Stimulated activated naive B cell treated with anti-CD40 and anti-IgM and Interleukin-4, amounts not matched to agents 10 μg/mL and 1 μg/mL and 100 μg/mL, for 72 hours (primary cell): ENCODE data around the gene RTN4RL2.

Source experiments
- ATAC-seq, 2 donors: fragments of 150-1000 bp; cut with Tn5 transposase; replicated peaks; 2 replicates each; pipeline ENCODE4 v1.10.0; 2021; ENCODE audit warnings: moderate library complexity in 1 of 2
- DNase-seq: peaks from one replicate; pipeline ENCODE4 v3.0.0; 2021
- H3K27ac Mint-ChIP-seq: one replicate; pipeline ENCODE4 v1.8.0; 2022; ENCODE audit warnings: mild to moderate bottlenecking, mixed read lengths
- H3K27me3 Mint-ChIP-seq, 2 donors: one replicate each; pipeline ENCODE4 v1.8.0; 2022; ENCODE audit warnings: mixed read lengths in 2 of 2
- H3K36me3 Mint-ChIP-seq, 2 donors: one replicate each; pipeline ENCODE4 v1.8.0; 2022; ENCODE audit warnings: mixed read lengths in 2 of 2, mild to moderate bottlenecking in 1 of 2
- H3K4me1 Mint-ChIP-seq, 2 donors: one replicate each; pipeline ENCODE4 v1.8.0; 2022; ENCODE audit warnings: mixed read lengths in 2 of 2, mild to moderate bottlenecking in 1 of 2
- H3K4me3 Mint-ChIP-seq, 2 donors: one replicate each; pipeline ENCODE4 v1.8.0; 2022; ENCODE audit warnings: mild to moderate bottlenecking in 2 of 2, mixed read lengths in 2 of 2, moderate library complexity in 1 of 2
- H3K9me3 Mint-ChIP-seq, 2 donors: one replicate each; pipeline ENCODE4 v1.8.0; 2022; ENCODE audit warnings: mixed read lengths in 2 of 2, mild to moderate bottlenecking in 1 of 2

The RTN4RL2 gene

DNA sequence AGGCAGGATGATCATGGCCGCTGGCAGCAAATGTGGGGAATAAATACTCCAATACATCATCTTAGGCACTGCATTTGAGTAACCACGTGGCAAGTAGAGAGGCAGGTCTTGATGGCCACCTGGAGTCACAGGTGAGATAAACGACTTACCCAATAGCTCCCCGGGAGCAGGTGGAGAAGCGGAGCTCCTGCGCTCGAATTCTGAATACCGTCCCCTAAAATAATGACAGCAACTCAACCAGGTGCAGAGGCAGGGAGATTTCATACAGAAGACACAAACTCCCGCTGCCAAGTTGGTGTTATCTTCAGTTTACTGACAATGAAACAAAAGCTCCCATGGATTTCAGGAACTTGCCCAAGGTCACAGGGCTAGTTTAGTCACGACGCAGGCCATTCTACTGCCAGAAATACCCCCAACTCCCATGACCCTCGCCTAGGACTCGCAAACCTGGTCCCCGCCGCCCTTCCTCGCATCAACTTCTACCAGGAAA is 33.8 kb upstream of the RTN4RL2 start:
- Mint-ChIP-seq H3K27ac (peak overlapping the region; percentile 97), H3K9me3 (no peaks in the 10 kb centered on the region), H3K36me3 (peaks cover 27 to 49% of the 10 kb centered on the region in 2 donors), H3K4me1 (peaks cover 35 to 56% of the 10 kb centered on the region in 2 donors), H3K4me3 (peak overlapping the region; percentile 87 to 92), H3K27me3 (no peaks in the 10 kb centered on the region)
- no peak for DNase-seq
- peak in 1 of 2 donors; percentile 0 for ATAC-seq

DNA sequence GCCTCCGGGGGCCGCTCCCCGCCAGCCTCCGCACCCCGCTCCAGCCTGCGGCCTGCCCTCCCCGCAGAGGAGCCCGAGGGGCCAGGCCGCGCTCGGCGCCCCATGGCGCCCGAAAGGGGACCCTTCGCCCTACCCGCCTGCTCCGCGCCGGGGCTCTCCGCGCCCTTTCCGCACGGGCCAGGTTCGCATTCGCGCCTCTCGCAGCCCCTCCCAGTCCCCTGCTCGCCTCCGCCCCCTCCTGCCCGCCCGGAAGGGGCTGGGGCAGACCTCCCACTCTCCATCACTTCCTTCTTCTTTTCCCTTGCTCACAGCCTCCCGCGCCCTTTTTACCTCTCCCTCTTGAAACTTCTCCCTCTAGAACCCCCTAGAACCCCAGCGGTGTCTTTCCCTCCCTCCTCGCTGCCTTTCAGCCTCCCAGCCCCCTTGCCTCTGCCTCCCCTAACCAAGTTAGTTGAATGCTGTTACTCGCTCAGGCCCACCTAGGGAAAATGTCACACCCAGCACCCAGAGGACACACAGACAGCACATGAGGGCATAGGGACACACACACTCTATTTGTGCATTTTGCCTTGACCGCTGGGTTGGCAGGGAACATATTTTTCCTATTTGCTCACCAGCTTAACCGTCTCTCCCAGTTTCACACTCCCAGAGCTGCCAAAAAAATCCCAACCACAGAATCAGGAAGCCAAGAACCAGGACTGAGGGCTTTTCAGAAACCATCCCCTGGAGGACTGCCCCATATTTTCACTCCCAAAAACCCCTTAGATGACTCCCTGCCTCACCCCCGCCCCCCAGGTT is 33.2 kb upstream of the RTN4RL2 start, which contains the start of gene SLC43A3:
Gene SLC43A3, minus strand, starts transcription at position 193 of the 798 bp plus-strand sequence. CDS start 949 bp downstream, outside the sequence.
- peaks cover 40 to 61% of the 10 kb centered on the region in 2 donors for H3K4me1 Mint-ChIP-seq

DNA sequence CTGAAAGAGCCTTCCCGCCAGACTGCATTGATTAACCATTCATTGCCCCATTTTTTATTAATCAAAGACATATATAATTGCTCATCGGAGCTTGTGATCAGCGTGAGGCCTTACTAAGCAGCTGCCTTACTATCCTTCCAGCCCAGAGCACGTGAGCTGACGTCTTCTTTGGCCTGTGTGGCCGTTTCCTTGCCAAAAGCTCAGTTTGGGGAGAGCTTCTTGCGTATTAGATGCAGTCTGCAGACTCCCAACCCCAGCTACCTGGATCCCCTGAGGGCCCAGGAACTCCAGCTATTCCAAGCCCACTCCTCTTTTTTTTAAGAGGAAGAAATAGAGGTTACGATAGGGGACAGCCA is 32.6 kb upstream of the RTN4RL2 start:
- Mint-ChIP-seq H3K4me1 (peaks cover 44 to 62% of the 10 kb centered on the region in 2 donors), H3K4me3 (peak overlapping the region; percentile 87 to 92), H3K27ac (peak overlapping the region; percentile 97), H3K9me3 (no peaks in the 10 kb centered on the region), H3K27me3 (no peaks in the 10 kb centered on the region), H3K36me3 (peaks cover 22 to 37% of the 10 kb centered on the region in 2 donors)
- DNase-seq = no peak
- ATAC-seq = no peak

More for the DNA sequence above, 33.2 kb upstream of the RTN4RL2 start, which contains the start of gene SLC43A3:
- Mint-ChIP-seq H3K4me3 (peak within 1 kb of the TSS; percentile 87 to 92), H3K27me3 (no peaks in the 10 kb centered on the region), H3K9me3 (no peaks in the 10 kb centered on the region), H3K27ac (peak within 1 kb of the TSS; percentile 97), H3K36me3 (peaks cover 24 to 43% of the 10 kb centered on the region in 2 donors)
- DNase-seq (peak; percentile 76), ATAC-seq (peak; percentile 60 to 68)

DNA sequence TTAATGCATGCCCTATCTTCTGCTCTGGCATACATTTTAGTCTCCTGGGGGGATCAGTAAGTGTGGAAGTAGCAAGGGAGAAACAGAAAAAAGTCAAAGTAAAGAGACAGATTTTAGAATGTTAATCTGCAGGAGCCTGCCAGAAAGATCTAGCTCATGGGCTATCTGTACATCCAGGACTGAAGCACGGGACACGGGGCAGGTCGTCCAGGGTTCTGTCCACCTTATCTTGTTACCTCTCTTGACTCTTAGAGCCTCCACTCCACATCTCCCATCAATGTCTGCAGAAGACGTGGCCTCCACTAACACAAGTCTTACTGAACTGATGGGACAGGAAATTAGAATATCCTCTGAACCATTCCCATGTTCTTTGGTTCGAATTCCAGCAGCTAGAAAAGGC is 31.7 kb upstream of the RTN4RL2 start:
- Mint-ChIP-seq H3K9me3 (no peaks in the 10 kb centered on the region), H3K36me3 (peaks cover 15 to 28% of the 10 kb centered on the region in 2 donors), H3K27ac (no peak overlapping the region), H3K4me1 (peaks cover 38 to 55% of the 10 kb centered on the region in 2 donors), H3K27me3 (no peaks in the 10 kb centered on the region), H3K4me3 (no peak overlapping the region)
- ATAC-seq (no peak), DNase-seq (no peak)

DNA sequence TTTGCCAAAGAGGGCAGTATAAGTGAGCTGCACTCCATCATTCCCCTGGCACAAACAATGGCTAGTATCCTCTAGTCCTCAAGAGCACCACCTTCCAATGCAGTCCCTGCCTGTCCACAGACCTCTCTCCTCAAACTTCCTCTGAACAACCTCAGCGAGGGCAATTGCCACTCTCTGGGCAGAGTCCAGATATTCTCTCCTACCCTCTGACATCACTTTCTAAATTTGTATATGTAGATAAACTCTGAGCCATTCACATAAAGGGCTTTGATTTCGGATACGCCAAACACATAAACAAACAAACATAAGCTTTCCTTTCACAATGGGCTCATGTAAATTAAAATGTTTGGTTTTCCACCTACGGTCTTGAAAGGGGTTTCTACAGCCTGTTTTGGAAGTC is 30.4 kb upstream of the RTN4RL2 start:
- no peak overlapping the region for H3K4me3 Mint-ChIP-seq
- peaks cover 0 to under 1% of the 10 kb centered on the region in 2 donors for H3K27me3 Mint-ChIP-seq
- DNase-seq = no peak
- peaks cover 8 to 15% of the 10 kb centered on the region in 2 donors for H3K36me3 Mint-ChIP-seq
- no peaks in the 10 kb centered on the region for H3K9me3 Mint-ChIP-seq
- peaks cover 29 to 42% of the 10 kb centered on the region in 2 donors for H3K4me1 Mint-ChIP-seq
- ATAC-seq = no peak
- no peak overlapping the region for H3K27ac Mint-ChIP-seq

DNA sequence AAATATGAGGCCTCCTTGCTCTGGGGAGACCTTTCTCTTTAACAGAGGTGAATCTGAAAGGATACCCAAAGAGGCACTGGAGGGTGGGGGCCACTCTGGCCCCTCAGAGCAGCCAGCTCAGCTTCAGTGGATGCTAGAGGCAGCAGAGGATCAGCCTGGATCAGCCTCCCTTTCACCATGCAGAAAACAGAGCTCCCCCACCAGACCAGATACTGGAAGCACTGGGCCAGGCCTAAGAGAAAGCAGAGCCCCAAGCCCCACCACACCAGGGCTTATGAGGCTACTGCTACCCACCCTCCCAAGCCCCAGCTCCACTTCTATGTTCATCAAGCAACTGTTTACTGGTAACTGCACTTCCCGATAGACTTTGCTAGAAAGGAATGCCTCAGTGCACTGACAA is 29.4 kb upstream of the RTN4RL2 start:
- no peak for ATAC-seq
- Mint-ChIP-seq H3K4me1 (peaks cover 22 to 32% of the 10 kb centered on the region in 2 donors), H3K36me3 (peaks cover 3 to 6% of the 10 kb centered on the region in 2 donors), H3K4me3 (no peak overlapping the region), H3K27ac (no peak overlapping the region), H3K27me3 (peaks cover 0 to 4% of the 10 kb centered on the region in 2 donors), H3K9me3 (no peaks in the 10 kb centered on the region)
- DNase-seq = no peak

DNA sequence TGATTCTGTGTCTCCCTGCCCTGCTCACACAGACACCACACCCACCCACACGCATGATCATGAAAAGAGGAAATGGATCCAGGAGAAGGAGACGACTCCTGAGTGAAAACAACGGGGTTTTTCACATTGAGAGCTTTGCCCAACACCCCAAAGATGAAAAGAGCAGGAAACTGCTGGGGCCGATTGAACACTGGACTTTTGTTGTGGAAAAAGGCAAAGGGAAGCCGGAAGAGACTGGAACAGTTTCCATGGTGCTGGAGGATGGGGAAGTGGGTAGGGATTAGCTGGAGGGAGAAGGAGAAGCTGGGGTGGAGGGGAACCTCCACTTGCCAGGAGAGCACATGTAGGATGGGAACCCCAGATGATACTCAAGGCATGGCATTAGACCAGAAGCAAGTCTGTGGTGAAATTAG is 28.2 kb upstream of the RTN4RL2 start:
- H3K4me1 Mint-ChIP-seq = peaks cover 16 to 22% of the 10 kb centered on the region in 2 donors
- peak overlapping the region; percentile 2 for H3K27ac Mint-ChIP-seq
- no peaks in the 10 kb centered on the region for H3K9me3 Mint-ChIP-seq
- H3K27me3 Mint-ChIP-seq = peaks cover 4% of the 10 kb centered on the region in 2 donors
- H3K4me3 Mint-ChIP-seq = peak overlapping the region in 1 of 2 donors; percentile 2
- ATAC-seq (peak; percentile 39 to 50), DNase-seq (no peak)
- no peaks in the 10 kb centered on the region for H3K36me3 Mint-ChIP-seq

DNA sequence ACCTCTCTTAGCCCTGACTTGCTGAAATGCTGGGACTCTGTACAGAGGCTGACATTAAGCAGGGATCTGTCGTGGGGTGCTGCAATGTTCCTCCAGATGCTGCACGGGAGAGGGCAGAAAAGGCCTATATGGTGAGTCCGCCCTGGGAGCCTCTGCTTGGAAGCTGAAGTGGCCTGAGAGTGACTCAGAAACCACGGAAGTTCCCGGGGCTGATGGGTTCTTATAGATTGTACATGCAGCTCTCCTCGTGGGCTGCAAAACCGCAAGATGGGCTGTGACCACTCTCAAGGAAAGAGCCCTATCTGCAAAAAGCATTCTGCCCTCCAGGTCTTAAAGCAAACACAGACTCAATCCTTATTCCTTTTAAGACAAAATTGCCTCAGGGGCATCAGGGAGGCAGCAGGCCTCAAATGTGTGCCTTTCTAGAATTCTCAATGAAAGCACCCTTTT is 27.6 kb upstream of the RTN4RL2 start:
- Mint-ChIP-seq H3K4me3 (no peak overlapping the region), H3K9me3 (no peaks in the 10 kb centered on the region), H3K27ac (no peak overlapping the region), H3K4me1 (peaks cover 10 to 16% of the 10 kb centered on the region in 2 donors), H3K27me3 (peaks cover 4 to 7% of the 10 kb centered on the region in 2 donors), H3K36me3 (no peaks in the 10 kb centered on the region)
- no peak for DNase-seq
- ATAC-seq = peak; percentile 50 to 68

DNA sequence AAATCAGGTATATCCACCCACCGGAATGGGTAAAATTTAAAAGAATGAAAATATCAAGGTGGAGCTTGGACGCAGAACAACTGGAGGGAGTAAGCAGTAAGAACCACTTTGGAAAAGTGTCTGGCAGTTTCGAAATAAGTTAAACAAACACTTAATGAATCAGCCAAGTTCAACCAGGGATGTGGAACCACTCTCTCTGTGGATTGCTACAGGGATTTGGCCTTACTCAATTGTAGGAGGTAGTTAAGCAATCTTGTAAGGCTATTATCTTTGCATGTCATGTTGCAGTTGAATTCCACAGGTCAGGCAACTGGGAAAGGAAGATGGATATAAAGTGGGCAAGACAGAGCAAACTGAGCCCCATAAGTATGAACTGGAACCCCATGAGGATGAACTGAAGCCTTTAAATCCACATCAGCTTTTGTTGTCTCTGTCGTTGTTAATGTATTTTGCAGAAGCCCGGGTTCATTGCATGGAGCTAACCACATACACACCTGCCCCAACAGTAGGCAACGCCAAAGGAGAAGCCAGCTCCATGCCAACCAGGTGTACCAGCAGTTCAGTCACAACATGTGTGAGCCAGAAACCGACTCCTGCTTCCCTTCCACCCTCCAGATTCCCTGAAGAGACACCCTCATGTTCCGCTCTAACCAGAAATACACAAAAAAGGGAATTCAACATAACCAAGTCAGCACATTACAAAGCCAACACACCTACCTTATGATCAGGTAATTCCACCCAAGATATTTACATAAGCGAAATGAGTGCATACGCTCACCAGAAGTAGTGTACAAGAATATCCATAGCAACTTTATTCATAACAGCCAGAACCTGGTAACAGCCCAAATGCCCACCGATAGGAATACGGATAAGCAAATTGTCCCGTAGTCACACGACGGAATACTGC is 25.4 kb upstream of the RTN4RL2 start:
- Mint-ChIP-seq H3K9me3 (no peaks in the 10 kb centered on the region), H3K27ac (no peak overlapping the region), H3K27me3 (peaks cover 4 to 7% of the 10 kb centered on the region in 2 donors), H3K4me1 (peaks cover 10 to 14% of the 10 kb centered on the region in 2 donors), H3K36me3 (no peaks in the 10 kb centered on the region), H3K4me3 (no peak overlapping the region)
- no peak for DNase-seq
- no peak for ATAC-seq

DNA sequence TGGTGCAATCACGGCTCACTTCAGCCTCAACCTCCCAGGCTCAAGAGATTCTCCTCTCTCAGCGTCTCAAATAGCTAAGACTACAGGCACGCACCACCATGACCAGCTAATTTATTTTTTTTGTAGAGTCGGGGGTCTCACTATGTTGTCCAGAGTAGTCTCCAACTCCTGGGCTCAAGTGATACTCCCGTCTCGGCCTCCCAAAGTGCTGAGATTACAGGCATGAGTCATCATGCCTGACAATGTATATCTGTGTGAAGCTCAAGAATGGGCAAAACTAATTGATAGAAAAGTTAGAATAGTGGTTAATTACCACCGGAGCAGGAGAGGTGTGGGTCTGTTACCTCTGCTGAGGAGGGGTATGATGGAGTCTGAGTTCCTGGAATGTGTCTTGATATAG is 24.3 kb upstream of the RTN4RL2 start:
- no peaks in the 10 kb centered on the region for H3K9me3 Mint-ChIP-seq
- no peaks in the 10 kb centered on the region for H3K36me3 Mint-ChIP-seq
- no peak for DNase-seq
- ATAC-seq = no peak
- no peak overlapping the region for H3K4me3 Mint-ChIP-seq
- H3K27me3 Mint-ChIP-seq = peaks cover 7 to 8% of the 10 kb centered on the region in 2 donors
- no peak overlapping the region for H3K27ac Mint-ChIP-seq
- peaks cover 10 to 14% of the 10 kb centered on the region in 2 donors for H3K4me1 Mint-ChIP-seq

DNA sequence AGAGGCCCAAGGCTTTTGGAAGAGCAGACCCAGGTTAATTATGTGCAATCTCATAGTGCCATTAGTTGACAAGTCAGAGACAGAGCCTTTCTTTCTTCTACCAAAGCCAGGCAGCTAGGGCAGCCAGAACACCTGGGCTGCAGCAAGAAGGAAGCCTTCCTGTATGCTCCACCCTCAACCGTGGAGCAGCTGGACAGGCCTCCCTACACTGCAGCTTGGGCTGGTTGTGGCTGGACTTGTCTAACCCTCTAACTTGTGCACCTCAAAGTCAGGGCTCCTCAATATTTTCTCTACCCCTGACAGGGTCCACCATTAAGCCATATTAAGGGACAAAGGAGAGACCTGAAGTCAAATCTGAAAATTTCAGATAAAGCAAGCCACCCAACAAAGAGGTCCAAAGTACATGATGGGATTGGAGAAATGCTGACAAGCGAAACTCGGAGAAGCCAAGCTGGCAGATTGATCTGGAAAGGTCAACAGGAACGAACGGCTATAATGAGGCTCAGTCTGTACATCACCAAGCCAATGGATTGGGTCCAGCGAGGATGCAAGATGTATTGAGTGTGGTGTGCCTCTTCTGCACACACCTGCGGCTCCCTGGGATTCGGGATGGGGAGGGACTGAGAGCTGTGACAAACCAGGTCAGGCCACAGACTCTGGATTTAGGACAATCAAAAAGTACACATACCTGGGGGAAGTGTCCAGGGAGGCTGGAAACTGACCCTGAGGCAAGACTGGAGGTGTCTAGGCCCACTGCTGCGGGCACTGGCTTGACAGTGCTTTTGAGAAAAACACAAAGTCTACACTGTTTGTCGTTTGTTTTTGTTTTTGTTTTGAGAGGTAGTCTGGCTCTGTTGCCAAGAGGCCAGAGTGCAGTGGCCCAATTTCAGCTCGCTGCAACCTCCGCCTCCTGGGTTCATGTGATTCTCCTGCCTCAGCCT is 21.7 kb upstream of the RTN4RL2 start:
- no peak overlapping the region for H3K4me3 Mint-ChIP-seq

DNA sequence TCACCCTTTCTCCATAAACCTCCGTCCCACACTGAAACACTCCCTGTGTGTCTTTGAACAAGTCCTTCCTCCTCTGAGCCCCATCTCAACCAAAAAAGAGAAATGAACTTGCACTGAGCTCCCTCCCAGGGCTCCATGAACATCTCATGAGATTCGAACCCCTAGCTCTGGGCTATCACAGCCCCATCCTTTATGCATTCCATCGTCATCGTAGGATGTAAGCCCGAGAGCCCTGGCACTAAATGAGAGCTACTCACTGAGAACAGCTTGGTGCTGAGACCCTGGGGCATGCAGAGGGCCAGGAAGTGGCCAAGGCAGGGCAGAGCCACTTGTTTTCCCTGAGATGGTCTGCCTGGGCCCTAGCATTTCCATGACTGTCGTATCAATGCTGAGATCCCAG is 20.5 kb upstream of the RTN4RL2 start:
- H3K9me3 Mint-ChIP-seq = no peaks in the 10 kb centered on the region
- H3K27me3 Mint-ChIP-seq = peaks cover 11 to 13% of the 10 kb centered on the region in 2 donors
- ATAC-seq = no peak
- H3K4me3 Mint-ChIP-seq = no peak overlapping the region
- no peaks in the 10 kb centered on the region for H3K4me1 Mint-ChIP-seq
- H3K36me3 Mint-ChIP-seq = no peaks in the 10 kb centered on the region
- DNase-seq = no peak
- no peak overlapping the region for H3K27ac Mint-ChIP-seq

More for the DNA sequence above, 21.7 kb upstream of the RTN4RL2 start:
- H3K36me3 Mint-ChIP-seq = no peaks in the 10 kb centered on the region
- ATAC-seq (no peak), DNase-seq (no peak)
- no peaks in the 10 kb centered on the region for H3K4me1 Mint-ChIP-seq
- peaks cover 7 to 8% of the 10 kb centered on the region in 2 donors for H3K27me3 Mint-ChIP-seq
- H3K27ac Mint-ChIP-seq = no peak overlapping the region
- H3K9me3 Mint-ChIP-seq = no peaks in the 10 kb centered on the region

DNA sequence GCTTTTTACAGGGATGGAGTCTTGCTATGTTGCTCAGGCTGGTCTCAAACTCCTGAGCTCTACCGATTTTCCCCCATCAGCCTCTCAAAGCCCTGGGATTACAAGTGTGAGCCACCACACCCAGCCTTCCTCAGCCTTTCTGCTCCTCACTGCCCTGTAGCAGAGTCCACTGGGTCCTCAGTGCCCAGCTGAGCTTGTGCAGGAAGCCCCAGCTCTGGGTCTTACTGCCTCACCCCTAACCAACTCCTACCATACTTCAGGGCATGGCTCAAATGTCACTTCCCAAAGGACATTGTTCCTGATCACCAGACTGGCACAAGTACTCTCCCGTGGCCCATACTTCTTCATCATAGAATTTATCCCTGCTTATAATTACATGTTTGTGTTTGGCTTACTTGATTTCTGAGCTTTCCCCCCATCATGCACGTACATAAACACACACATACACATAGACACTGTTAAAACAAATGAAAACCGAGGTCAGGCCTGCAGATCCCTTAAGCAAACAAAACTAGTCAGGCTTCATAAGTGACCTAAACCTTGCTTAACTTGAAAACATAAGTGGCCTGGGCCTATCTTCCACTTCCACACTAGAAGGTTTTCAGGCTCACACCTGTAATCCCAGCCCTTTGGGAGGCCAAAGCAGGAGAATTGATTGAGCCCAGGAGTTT is 19.4 kb upstream of the RTN4RL2 start:
- Mint-ChIP-seq H3K36me3 (no peaks in the 10 kb centered on the region), H3K4me1 (no peaks in the 10 kb centered on the region), H3K9me3 (no peaks in the 10 kb centered on the region), H3K27ac (no peak overlapping the region), H3K27me3 (peaks cover 12 to 17% of the 10 kb centered on the region in 2 donors), H3K4me3 (no peak overlapping the region)
- ATAC-seq = no peak
- DNase-seq = no peak
